HG02759 (cell line): ENCODE measurements around the gene FLT3LG.
A peak's percentile ranks its signal among the peaks of the same experiment; 100 is the strongest.

ENCODE experiments used
- ATAC-seq: cut with Tn5 transposase; IDR thresholded peaks from one replicate; pipeline ENCODE4 v1.9.1; 2021; ENCODE audit warnings: mild to moderate bottlenecking, moderate library complexity; ENCODE audit not compliant: unreplicated experiment

The FLT3LG gene

GRCh38 chr19:49473868-49474541 lies at the start of gene FLT3LG:
FLT3LG (plus strand) TSS chr19:49474215; CDS start chr19:49474640, 425 bp downstream.
- ATAC-seq, result peak; percentile 51

- ATAC-seq, result no peak
Observed at GRCh38 chr19:49425178-49425577, 48.8 kb upstream of the FLT3LG start, which contains the start of gene GFY. GFY (plus strand) TSS chr19:49425388; CDS start chr19:49426431, 1,043 bp downstream.

GRCh38 chr19:49425922-49426592 lies 48.0 kb upstream of the FLT3LG start:
- no peak for ATAC-seq

- no peak for ATAC-seq
Observed at GRCh38 chr19:49427339-49427738, 46.7 kb upstream of the FLT3LG start.

GRCh38 chr19:49427855-49428546 lies 46.0 kb upstream of the FLT3LG start:
- ATAC-seq, result no peak

GRCh38 chr19:49428547-49429451 lies 45.2 kb upstream of the FLT3LG start:
- ATAC-seq, result no peak

- no peak for ATAC-seq
Observed at GRCh38 chr19:49430172-49430677, 43.8 kb upstream of the FLT3LG start.

- ATAC-seq, result no peak
Observed at GRCh38 chr19:49430678-49431329, 43.2 kb upstream of the FLT3LG start.

GRCh38 chr19:49431330-49431749 lies 42.7 kb upstream of the FLT3LG start:
- no peak for ATAC-seq

- no peak for ATAC-seq
Observed at GRCh38 chr19:49432141-49433073, 41.6 kb upstream of the FLT3LG start.

- no peak for ATAC-seq
Observed at GRCh38 chr19:49433240-49433901, 40.6 kb upstream of the FLT3LG start.

- no peak for ATAC-seq
Observed at GRCh38 chr19:49434907-49435583, 39.0 kb upstream of the FLT3LG start.

GRCh38 chr19:49435670-49436069 lies 38.3 kb upstream of the FLT3LG start:
- ATAC-seq, result no peak

GRCh38 chr19:49436381-49437017 lies 37.5 kb upstream of the FLT3LG start:
- no peak for ATAC-seq

- no peak for ATAC-seq
Observed at GRCh38 chr19:49437231-49437630, 36.8 kb upstream of the FLT3LG start.

- ATAC-seq, result no peak
Observed at GRCh38 chr19:49438261-49438660, 35.8 kb upstream of the FLT3LG start.

GRCh38 chr19:49439836-49440235 lies 34.2 kb upstream of the FLT3LG start:
- no peak for ATAC-seq
